ENCODE measurements around the gene MRLN.
"Not testable (repeated sequence)": the region's sequence is repeated elsewhere in the genome, so short reads cannot be mapped to it uniquely, and the experiment has no call there.

The MRLN gene

DNA sequence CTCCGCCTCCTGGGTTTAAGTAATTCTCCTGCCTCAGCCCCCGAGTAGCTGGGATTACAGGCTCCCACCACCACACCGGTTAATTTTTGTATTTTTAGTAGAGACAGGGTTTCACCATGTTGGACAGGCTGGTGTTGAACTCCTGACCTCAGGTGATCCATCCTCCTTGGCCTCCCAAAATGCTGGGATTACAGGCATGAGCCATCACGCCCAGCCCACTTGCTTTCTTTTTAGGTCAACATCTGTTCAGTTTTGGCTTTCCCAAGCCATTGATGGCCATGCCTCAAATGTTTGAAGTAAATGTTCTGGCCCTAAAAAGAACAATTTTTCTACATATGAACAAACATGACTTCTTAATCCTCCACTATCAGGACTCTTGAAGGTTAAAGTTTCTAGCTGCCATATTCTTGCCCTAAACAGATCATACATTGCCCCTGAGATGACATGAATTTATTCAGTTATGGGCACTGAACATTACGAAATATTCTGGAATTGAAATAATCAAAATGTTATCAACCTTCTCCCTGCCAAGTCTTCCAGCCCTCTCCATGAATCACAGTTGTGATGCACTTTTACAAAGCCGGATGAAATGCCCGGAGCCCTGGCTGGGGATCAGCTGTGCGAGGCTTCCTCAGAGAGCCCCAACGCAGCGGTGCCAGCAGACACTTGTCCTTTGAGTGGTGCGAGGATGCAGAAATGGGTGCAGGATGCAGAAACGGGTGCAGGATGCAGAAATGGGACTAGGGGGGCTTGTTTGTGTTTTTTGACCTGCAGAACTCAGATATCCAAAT is 2.9 kb downstream of the MRLN start:
- no peak overlapping the region for H3K4me3 ChIP-seq (ENCODE audit: low read depth, low read length)
- DNase-seq (ENCODE audit: low read depth): no peak

DNA sequence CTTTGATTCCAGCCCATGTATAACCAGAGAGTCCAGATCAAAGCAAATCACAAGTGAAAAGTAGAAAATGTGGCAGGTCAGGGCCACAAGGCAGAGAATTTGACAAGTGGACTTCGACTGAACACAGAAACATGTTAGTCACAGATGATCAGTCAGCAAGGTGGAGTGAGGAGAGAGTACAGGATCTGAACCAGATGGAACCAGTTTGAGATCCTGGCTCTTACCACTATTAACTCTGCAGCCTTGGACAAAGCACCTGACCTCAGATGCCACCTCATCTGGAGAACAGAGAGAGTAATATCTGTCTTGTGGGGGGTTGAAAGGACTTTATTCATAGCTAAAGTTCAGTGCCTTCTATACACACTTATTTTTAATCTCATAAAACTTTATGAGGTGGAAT is 4.4 kb downstream of the MRLN start:
- no peak overlapping the region for H3K4me3 ChIP-seq (ENCODE audit: low read depth, low read length)
- DNase-seq (ENCODE audit: low read depth): no peak

DNA sequence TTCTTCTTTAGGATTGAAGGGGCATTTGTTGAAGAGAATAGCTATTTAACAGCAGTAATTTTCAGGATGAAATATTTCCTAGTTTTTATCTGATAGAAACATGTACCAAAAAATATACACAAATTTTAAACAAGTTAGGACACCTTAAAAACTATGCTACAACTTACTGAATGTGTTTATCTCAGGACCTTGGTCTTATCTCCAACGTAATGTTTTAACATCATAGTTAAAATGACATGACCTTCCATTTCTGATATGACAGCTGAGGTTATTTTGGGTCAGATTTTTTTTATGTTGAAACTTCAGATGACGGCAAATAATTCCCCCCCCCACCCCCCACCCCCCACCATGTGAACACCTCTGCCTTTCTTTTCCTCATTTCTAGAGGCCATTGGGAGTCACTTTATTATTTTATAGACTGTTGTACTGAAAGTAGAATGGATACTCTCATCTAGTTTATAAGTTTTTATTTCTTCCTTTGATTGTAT is 8.0 kb downstream of the MRLN start:
- no peak overlapping the region for H3K4me3 ChIP-seq (ENCODE audit: low read depth, low read length)
- DNase-seq (ENCODE audit: low read depth): no peak

DNA sequence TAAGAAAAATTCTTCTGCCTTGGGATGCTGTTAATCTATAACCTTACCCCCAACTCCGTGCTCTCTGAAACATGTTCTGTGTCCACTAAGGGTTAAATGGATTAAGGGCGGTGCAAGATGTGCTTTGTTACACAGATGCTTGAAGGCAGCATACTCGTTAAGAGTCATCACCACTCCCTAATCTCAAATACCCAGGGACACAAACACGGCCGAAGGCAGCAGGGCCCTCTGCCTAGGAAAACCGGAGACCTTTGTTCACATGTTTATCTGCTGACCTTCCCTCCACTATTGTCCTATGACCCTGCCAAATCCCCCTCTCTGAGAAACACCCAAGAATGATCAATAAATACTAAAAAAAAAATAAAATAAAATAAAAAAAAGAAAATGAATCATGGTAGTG is 8.5 kb downstream of the MRLN start:
- DNase-seq (ENCODE audit: low read depth); H3K4me3 ChIP-seq (ENCODE audit: low read depth, low read length): not testable (repeated sequence)

DNA sequence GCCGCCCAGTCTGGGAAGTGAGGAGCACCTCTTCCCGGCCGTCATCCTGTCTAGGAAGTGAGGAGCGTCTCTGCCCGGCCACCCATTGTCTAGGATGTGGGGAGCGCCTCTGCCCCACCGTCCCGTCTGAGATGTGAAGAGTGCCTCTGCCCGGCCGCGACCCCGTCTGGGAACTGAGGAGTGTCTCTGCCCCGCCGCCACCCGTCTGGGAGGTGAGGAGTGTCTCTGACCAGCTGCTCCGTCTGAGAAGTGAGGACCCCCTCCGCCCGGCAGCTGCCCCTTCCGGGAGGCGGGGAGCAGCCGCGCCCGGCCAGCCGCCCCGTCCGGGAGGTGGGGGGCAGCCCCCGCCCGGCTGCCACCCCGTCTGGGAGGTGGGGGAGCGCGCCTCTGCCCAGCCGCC is 9.1 kb downstream of the MRLN start:
- DNase-seq (ENCODE audit: low read depth); H3K4me3 ChIP-seq (ENCODE audit: low read depth, low read length): not testable (repeated sequence)

DNA sequence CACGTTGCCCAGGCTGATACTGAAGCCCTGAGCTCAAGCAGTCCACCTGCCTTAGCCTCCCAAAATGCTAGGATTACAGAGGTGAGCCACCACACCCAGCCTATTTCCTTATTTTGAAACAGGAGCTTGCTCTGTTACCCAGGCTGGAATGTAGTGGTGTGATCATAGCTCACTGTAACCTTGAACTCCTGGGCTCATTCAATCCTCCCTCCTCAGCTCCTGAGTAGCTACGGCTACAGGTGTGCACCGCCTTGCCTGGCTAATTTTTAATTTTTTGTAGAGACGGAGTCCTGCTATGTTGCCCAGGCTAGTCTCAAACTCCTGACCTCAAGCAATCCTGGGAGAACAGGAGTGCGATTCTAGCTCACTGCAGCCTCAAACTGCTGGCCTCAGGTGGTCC is 11.7 kb downstream of the MRLN start:
- H3K4me3 ChIP-seq (ENCODE audit: low read depth, low read length): no peak overlapping the region
- DNase-seq (ENCODE audit: low read depth): no peak

DNA sequence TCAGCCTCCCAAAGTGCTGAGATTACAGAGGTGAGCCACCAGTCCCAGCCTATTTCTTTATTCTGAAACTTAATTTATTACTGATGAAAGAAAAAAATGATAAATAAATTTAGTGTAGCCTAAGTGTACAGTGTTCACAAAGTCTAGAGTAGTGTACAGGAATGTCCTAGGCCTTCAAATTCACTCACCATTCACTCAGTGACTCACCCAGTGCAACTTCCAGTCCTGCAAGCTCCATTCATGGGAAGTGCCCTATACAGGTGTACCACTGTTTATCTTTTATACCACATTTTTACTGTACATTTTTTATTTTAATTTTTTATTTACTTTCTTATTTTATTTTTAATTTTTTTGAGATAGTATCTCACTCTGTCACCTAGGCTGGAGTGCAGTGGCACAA is 12.2 kb downstream of the MRLN start:
- DNase-seq (ENCODE audit: low read depth): no peak
- H3K4me3 ChIP-seq (ENCODE audit: low read depth, low read length): no peak overlapping the region

DNA sequence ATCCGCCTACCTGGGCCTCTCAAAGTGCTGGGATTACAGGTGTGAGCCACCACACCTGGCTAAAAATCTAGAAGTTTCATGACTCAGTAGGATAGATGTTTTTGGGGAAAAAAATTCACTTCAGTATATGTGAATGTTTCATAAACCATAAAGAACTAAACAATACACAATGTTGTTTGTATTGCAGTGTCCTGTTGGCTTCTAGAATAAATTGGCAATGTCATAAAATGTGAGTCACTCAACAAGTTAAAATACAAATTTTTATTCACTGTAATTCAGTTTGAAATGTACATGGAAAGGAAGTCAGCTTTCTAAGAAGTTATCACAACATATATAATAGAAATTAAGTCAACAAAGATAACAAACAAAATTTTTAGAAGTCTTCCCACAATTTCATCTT is 16.5 kb downstream of the MRLN start:
- no peak overlapping the region for H3K4me3 ChIP-seq (ENCODE audit: low read depth, low read length)
- DNase-seq (ENCODE audit: low read depth): no peak

DNA sequence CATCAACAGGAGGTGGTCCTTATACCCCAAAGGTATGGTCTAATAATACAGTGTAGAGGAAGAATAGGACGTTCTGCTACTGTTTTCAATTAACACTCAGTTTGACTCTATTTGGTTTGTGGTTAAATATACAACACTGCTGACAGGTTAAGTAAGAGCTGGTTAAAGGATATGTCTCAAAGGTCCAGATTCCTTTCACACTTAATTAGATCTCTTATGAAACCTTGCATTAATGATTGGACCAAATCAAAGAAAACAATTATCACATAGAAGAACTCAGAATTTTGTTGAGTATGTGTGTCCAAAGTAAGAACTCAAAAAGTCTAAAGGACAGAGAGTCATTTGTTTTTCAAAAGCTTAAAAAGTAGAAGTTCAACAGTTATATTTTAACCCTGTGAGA is 18.0 kb downstream of the MRLN start:
- H3K4me3 ChIP-seq (ENCODE audit: low read depth, low read length): no peak overlapping the region
- no peak for DNase-seq (ENCODE audit: low read depth)

DNA sequence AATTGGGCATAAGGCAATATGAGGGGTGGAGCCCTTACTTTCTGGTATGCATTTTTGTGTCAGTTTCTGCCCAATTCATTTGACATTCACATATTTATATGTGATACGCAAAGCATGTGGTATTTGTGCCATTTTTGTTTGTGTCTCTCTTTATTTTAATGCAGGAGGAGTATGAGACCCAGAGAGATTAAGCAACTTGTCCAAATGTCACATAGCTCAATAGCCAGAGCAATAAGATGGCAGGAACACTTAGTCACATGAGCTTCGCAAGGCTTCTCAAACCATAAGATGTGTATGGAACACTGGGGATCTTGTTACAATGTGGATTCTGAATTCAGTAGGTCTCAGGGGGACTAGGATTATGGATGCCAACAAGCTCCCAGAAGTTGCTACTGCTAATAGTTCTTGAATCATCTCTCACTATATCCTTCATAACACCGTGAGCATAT is 19.2 kb downstream of the MRLN start:
- no peak overlapping the region for H3K4me3 ChIP-seq (ENCODE audit: low read depth, low read length)
- DNase-seq (ENCODE audit: low read depth): no peak

DNA sequence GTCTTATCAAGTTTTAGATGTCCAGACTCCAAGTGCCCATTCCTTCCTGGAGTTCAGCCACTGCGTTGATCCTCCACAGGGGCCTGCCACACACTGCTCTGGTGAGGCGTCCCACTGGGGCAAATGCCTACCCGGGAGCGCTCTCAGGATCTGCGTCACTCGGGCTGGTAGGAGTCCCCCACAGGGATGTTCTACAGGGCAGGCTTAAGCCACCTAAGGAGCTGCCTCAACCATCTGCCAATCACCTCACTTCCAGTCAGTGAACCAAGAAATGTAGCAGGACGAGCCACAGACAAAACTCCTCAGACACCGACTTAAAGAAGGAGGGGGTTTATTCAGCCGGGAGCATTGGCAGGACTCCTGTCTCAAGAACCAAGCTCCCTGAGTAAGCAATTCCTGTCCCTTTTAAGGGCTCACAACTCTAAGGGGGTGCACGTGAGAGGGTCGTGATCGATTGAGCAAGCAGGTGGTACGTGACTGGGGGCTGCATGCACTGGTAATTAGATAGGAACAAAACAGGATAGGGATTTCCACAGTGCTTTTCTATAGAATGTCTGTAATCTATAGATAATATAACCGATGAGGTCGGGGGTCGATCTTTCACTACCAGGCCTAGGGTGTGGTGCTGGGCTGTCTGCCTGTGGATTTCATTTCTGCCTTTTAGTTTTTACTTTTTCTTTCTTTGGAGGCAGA is 19.8 kb downstream of the MRLN start:
- not testable (repeated sequence) for DNase-seq (ENCODE audit: low read depth); H3K4me3 ChIP-seq (ENCODE audit: low read depth, low read length)

DNA sequence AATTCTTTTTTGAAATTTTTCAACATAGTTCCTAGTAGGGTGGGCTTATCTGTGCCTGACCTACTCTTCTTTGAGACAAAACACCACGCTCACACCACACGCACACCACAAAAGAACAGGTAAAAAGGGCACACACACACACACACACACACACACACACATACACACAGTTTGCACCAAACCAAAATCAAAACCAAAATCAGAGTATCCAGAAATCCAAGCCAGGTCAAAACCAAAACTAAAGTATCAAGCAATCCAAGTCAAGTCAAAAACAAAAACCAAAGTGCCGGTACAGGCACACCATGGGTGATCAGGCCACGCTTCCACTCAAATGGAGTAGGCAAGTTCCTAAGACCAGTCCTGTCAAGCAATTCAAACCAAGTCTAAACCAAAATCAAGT is 20.4 kb downstream of the MRLN start:
- not testable (repeated sequence) for DNase-seq (ENCODE audit: low read depth); H3K4me3 ChIP-seq (ENCODE audit: low read depth, low read length)

DNA sequence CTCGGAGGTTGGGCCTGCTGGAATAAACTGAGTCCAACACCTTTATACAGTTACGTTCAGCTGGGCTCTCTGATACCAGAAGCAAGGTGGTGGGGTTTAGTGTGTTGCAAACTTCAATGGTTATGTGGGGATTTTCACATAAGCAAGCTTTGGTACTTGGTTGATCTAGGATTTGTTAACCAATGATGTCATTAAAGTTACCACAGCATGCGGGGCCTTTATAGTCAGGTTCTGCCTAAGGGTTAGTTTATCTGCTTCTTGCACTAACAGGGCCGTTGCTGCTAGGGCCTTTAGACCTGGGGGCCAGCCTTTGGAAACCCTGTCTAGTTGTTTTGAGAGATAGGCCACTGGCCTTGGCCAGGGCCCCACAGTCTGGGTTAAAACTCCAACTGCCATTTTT is 24.1 kb downstream of the MRLN start:
- not testable (repeated sequence) for DNase-seq (ENCODE audit: low read depth); H3K4me3 ChIP-seq (ENCODE audit: low read depth, low read length)

DNA sequence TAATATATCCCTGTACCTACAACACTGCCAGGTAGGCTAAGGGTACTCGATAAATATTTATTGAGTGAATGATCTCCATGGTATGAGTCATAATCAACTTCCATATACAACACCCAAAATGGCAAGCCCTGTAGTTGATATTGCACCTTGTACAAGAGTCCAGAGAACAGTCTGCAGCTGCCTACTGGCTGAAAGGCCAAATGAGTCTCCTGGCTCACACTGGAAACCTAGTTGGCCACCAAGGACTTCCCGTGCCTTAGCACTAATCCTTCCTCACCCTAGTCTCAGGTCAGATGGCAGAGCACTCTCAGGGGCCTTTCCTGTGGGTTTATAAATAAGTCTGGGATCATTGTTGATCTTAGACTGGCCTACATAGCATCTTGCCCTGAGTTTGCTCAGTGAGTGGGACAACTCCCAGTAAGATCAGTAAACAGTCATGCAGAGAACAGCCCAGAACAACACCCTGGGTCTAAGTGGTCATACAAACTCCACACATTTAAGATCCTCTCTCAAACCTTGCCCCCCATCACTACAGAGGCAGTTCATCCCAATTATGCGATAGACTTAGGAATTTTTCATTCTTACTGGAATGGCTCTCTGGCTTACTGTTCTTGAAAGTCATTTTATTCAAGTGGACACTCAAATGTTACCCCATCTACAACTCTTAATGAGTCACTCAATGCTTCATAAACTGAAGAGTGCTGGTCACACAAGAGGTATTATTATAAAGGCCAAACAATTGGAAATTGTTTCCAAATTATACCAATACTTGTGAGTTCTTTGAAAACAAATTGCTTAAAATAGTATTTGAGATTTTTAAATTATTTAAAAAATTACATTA is 28.9 kb downstream of the MRLN start:
- no peak overlapping the region for H3K4me3 ChIP-seq (ENCODE audit: low read depth, low read length)
- no peak for DNase-seq (ENCODE audit: low read depth)

DNA sequence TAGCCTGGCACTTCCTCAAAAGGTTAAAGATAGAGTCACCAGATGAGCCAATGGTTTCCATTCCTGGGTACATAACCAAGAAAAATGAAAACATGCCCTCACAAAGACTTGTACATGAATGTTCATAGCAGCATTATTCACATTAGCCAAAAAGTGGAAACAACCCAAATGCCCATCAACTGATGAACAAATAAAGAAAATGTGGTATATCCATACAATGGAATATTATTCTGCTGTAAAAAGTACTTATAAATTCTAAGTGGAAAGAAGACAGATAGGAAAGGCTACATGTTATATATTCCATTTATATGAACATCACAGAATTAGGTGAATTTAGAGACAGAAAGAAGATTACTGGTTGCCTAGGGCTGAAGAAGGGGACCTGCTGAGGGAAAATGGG is 32.9 kb downstream of the MRLN start:
- no peak overlapping the region for H3K4me3 ChIP-seq (ENCODE audit: low read depth, low read length)
- DNase-seq (ENCODE audit: low read depth): no peak

DNA sequence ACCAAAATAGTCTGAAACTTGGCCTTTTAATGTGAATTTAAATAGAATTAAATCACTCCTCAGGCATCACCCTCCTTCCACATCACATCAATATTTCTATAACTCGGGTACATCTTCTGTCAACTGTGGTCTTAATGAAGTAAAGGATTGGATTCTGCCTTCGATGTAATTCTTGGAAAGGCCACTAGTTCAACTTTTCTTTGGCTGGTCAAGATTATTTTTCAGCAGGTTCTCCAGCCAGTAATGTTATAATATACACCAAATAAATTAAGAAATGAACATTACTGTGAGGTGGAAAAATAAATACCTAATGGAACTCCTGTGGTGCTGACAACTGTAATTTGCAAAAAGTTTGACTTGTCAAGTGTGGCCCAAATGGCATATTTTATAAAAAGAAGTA is 33.9 kb downstream of the MRLN start:
- H3K4me3 ChIP-seq (ENCODE audit: low read depth, low read length): no peak overlapping the region
- no peak for DNase-seq (ENCODE audit: low read depth)

DNA sequence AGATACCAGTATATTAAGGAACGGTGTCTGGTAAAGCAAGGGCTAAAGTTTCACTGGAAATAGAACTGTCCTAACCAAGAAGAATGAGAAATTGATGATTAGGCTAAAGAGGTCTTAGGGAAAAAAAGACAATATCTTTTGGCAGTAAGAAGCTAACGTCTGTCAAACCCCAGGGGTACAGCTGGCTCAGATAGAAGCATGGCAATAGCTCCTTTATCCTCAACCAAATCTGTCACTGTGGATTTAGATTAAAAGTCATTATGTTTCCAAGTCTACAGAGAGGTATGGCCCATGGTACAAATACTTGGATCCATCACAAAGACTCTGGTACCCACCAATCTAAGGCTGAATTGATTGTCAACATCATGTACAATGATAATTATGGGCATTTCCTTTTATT is 35.0 kb downstream of the MRLN start:
- DNase-seq (ENCODE audit: low read depth): no peak
- no peak overlapping the region for H3K4me3 ChIP-seq (ENCODE audit: low read depth, low read length)

DNA sequence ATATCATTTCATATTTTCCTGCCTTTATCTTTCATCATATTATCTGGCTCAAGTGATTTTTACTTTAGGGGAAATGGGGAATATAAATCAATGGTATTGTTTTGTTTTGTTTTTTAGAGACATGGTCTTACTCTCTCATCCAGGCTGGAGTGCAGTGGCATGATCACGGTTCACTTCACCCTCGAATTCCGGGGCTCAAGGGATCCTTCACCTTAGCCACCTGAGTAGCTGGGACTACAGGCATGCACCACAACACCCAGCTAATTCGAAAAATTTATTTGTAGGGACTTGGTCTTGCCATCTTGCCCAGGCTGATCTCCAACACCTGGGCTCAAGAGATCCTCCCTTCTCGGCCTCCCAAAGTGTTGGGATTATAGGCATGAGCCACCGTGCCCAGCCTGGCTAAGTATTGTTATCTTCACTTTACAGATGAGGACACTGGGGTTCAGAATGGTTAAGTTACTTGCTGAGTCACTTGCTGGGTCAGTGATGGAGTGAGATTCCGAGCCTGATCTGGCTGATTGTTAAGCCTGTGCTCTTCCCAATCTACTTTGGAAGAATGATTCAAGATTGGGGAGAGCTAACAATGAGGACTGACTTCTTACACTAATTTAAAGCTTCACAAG is 39.9 kb downstream of the MRLN start:
- H3K4me3 ChIP-seq (ENCODE audit: low read depth, low read length): no peak overlapping the region
- no peak for DNase-seq (ENCODE audit: low read depth)

DNA sequence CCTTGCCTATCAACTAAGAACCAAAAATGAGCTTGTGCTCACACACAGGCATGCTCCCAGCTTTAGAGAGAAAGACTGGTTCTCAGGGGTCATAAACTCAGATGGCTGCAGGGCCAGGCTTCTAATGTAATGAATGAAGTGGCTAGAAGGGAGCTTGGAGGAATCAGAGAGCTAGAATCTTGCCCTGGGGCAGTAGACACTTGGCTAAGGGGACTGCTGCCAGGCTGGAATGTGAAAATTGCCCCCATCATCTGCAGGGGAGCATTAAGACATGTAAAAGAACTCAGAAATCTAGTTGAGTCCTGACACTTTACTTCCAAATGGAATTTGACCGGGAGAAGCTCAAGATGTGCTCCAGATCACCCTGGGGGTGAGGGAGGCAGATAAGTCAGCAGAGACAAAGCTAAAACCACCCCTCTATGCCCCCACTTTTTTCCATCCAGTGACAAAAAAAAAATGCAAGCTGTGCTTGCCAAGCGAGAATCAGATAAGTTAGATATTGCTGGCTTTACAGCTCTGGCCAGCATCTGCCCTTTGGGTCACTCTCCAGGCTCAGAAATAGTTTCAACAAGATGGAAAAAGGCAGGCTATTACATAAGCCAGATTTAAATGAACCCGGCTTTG is 41.3 kb downstream of the MRLN start:
- no peak for DNase-seq (ENCODE audit: low read depth)
- no peak overlapping the region for H3K4me3 ChIP-seq (ENCODE audit: low read depth, low read length)
